ENCODE measurements around the gene CHAD.

GRCh38 chr17:50459756-50460155 lies 8.9 kb downstream of the CHAD start:
- TF ChIP-seq, protein P1, sequence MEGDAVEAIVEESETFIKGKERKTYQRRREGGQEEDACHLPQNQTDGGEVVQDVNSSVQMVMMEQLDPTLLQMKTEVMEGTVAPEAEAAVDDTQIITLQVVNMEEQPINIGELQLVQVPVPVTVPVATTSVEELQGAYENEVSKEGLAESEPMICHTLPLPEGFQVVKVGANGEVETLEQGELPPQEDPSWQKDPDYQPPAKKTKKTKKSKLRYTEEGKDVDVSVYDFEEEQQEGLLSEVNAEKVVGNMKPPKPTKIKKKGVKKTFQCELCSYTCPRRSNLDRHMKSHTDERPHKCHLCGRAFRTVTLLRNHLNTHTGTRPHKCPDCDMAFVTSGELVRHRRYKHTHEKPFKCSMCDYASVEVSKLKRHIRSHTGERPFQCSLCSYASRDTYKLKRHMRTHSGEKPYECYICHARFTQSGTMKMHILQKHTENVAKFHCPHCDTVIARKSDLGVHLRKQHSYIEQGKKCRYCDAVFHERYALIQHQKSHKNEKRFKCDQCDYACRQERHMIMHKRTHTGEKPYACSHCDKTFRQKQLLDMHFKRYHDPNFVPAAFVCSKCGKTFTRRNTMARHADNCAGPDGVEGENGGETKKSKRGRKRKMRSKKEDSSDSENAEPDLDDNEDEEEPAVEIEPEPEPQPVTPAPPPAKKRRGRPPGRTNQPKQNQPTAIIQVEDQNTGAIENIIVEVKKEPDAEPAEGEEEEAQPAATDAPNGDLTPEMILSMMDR (IDR thresholded peaks at IDR 0.05; ENCODE audit: insufficient read depth, low read length, poor library complexity, severe bottlenecking), result no peak
- no peak for TF ChIP-seq EZH2phosphoT487 (conservative IDR thresholded peaks at IDR 0.05; ENCODE audit: low read length)

All from SU-DHL-6 (cell line).